HG03097 (cell line): Measurements from ENCODE around the gene NR1H4.
"Not testable (repeated sequence)": the region's sequence is repeated elsewhere in the genome, so short reads cannot be mapped to it uniquely, and the experiment has no call there.

Experiments used
- ATAC-seq: cut with Tn5 transposase; IDR thresholded peaks from one replicate; pipeline ENCODE4 v1.9.1; 2021; ENCODE audit not compliant: unreplicated experiment, low FRiP score

The NR1H4 gene

DNA sequence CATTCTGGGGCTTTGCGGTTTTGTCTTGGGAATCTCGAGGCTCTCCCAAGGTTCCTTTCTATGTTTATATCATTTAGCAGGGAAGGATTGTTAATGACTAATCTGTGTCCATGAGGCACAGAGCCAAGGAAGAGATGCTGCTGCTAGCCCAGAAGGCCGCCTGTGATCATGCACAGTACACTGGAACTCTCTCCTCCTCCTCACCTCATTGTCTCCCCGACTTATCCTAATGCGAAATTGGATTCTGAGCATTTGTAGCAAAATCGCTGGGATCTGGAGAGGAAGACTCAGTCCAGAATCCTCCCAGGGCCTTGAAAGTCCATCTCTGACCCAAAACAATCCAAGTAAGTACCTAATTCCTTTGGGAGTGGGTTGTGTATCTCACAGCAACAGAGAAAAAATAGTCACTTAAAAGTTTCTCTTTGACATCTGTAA is at the start of gene NR1H4:
Gene NR1H4, plus strand, starts transcription at position 151 of the 435 bp plus-strand sequence. CDS start 19,458 bp downstream, outside the sequence.
- ATAC-seq = no peak

DNA sequence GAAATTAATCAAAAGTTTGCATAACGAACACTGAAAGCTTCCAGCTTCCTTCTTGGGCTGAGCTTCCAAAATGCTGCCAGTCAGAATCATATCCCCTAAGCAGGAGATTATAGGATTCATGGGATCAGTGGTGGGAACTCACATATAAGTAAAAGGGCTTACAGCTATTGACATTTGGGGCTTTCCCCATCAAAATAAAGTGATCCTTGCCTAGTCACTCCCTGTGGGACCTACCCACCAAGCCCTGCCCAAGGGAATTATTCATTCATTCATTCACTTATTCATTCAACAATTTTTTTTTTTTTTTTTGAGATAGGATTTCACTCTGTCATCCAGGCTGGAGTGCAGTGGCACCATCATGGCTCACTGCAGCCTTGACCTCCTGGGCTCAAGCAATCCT is 47.5 kb upstream of the NR1H4 start:
- no peak for ATAC-seq

GRCh38 chr12:100427078-100427477 is 46.6 kb upstream of the NR1H4 start:
- no peak for ATAC-seq

- not testable (repeated sequence) for ATAC-seq
Measured at GRCh38 chr12:100430251-100430650, 43.4 kb upstream of the NR1H4 start.

DNA sequence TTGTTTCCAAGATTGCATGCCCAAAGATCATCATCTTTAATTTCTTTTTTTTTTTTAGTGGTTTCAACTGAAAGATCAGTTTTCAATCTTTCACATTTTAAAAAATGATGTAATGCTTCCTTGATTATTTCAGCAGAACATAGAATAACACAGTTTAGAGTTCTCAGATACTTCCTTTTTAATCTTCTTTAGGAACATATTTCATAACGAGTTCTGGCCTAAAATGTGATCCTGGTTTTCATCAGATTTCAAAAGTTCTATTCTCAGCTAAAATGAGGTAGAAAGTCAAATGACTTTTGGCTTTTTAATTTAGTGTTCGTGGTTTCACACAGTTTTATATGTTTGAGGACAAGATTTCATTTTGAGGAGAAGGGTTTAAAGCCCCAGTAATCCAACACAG is 40.0 kb upstream of the NR1H4 start:
- ATAC-seq = no peak

DNA sequence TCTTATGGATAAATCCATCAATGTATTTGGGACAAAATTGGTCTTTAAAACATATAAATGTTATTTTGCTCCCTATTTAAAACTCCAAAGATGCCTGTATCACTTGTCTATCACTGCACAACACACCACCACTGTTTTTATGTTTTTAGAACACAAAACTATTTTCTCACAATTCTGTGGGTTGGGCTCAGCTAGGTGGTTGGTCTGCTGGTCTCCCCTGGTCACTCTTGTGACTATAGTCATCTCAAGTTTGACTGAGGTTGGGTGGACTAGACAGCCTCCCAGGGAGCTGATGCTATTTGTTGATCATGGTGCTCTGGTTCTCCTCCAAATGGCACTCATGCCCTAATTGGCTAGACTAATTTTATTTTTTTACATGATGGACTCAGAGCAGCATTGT is 39.5 kb upstream of the NR1H4 start:
- ATAC-seq = no peak

GRCh38 chr12:100435957-100436356 is 37.7 kb upstream of the NR1H4 start:
- no peak for ATAC-seq

DNA sequence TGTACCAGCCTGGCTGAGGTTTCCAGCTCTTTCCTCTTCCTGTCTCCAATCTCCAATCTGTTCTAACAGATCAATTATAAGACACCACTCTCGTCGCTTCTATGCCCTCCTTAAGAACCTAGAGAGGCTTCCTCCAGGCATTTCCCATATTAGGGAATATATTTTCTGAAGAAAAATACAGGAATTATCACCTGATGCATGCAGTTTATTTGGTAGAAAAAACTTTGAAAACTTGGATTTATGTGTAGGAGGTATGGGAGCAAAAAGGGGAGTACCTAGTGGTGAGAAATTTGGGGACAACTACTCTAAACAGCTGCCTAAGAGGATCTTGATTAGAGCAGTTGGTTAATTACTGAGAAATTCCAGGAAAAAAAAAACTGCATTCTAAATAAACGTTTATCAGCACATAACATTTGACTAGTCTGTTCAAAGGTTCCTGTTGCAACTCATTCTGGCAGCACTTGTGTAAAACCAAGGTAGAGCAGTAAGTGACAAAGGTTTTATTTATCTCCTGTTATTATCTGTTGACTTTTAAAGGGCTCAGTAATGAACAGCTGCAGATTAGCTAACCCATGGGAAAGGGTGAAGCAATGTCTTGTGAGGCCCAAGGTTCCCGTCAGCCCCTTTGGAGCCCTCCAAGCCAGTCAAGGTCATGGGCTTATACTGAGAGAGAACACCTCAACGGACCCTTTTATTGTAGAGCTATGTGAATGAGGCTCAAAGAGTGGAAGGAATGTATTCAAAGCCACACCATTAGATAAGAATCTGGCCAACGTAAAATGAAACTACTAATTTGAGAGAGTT is 36.4 kb upstream of the NR1H4 start:
- ATAC-seq = no peak

DNA sequence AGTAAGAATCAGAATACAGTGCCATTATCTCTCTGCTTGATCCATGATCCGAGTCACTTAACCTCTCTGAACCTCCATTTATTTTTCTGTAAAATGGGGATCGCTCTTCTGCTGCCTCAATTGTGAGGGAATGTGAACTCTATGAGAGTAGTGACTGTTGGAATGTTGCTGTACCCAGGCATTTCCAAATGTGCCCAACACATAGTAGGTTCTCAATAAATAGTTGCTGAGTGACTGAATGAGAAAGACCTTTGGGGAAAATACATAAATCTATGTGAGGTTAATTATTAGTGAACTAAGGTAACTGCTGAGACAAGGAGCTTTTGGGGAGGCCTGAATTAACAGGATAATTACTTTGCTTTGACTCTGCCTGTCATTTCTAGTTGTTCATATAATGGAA is 33.9 kb upstream of the NR1H4 start:
- ATAC-seq = no peak

GRCh38 chr12:100442403-100442802 is 31.3 kb upstream of the NR1H4 start:
- ATAC-seq = no peak

DNA sequence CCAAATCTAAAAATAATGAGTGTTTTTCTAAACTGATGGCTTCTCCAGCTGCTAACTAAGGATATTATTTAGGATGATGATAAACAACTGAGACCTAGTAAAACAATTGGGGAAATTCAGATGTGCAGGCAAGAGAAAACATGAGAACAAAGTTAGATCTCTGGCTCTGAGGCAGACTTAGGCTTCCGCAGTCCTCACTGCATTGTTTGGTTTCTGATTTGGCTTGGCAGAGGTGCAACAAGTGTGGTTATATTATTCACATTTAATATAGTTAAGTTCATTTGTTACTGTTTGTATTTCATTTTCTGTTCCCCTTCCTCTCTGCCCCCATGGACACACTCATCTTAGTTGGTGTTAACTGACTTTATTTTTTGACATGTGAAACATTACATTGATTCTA is 30.2 kb upstream of the NR1H4 start:
- no peak for ATAC-seq

GRCh38 chr12:100445081-100445481 is 28.6 kb upstream of the NR1H4 start:
- no peak for ATAC-seq

GRCh38 chr12:100447381-100447780 is 26.3 kb upstream of the NR1H4 start:
- ATAC-seq = no peak

DNA sequence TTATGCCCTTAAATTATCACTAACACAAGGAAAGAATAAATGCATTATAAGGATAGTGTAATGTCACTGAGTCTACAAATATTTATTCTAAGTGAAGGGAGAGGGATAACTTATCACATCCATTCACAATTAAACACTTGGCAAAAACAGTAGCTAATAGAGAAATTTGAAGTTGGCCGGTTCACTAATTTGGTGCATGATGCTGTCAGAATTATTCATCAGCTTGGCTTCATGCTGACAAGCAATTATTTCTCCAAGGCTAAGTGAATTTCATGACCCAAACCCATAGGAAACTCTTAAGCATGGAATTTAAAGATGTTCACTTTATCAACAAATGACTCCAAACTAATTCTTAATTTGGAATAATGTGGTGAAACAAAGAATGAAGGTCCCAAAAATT is 25.0 kb upstream of the NR1H4 start:
- ATAC-seq = no peak

DNA sequence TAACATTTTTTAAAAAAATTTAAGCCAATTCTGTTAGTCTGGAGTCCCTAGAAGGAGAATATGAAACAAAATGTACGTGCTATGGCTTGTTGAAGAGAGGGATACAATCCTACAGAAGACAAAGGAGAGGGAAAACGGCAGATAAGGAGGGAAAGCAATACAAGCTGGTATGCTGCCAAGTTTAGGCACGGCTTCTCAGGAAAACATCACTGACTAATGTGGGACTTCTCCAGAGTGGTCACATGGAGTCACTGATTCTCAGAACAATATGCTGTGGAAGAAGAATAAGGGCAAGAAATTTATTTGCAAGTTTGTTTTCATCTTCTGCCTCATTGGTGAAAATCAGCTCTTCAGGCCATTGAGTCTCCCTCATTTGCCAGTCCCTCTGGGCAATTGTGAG is 22.9 kb upstream of the NR1H4 start:
- no peak for ATAC-seq

- no peak for ATAC-seq
Measured at GRCh38 chr12:100453951-100454350, 19.7 kb upstream of the NR1H4 start.

GRCh38 chr12:100455896-100456295 is 17.8 kb upstream of the NR1H4 start:
- ATAC-seq = no peak

DNA sequence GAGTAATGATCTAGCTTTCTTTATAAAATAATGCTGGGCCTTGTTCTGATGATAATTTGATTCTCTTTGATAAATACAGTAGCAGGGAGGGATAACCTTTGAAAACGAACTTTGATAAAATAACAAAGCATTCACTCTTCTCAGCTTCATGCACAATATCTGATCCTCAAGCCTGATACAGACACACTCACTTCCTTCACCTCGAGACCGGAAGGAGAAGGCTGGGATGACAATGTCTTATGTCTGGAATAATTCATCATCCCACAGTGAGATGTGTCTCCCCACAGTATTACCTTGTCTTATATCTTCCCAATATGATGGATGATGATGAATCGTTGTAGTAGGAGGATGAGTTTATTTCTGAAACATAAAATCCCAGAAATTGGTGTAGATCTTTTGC is 15.5 kb upstream of the NR1H4 start:
- ATAC-seq = no peak

- no peak for ATAC-seq
Measured at GRCh38 chr12:100460702-100461101, 13.0 kb upstream of the NR1H4 start.

- ATAC-seq = no peak
Measured at GRCh38 chr12:100461330-100461973, 12.2 kb upstream of the NR1H4 start.

DNA sequence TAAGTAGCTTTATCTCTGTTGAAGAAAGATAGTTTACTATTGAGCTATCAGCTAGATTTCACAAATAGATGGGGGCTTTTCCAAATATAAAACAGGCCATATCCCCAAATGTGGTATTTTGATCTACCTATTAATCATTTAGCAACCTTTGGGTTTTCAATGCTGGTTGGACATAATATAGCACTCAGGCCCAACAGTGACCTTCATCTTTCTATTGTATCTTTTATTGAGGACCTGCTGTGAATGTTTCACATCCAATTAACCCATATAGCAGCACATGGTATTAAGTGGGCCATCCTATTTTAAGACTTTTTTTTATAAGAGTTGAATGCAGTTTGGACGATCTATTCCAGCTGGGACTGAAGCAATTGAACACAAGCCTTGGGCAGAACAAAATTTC is 10.0 kb upstream of the NR1H4 start:
- no peak for ATAC-seq

GRCh38 chr12:100464529-100464928 is 9.1 kb upstream of the NR1H4 start:
- ATAC-seq = no peak
